Islet of Langerhans (tissue), 1 donor: ENCODE results near the gene ETV5.
"Not testable (repeated sequence)": the region's sequence is repeated elsewhere in the genome, so short reads cannot be mapped to it uniquely, and the experiment has no call there.

ENCODE experiments used
- FAIRE-seq: peaks from one replicate; lab custom pipeline; 2011; peaks lifted over from hg19 to GRCh38; lab: Jason Lieb, UNC

ETV5 gene

GRCh38 chr3:186021673-186022362 is 87.1 kb downstream of the ETV5 start:
- no peak for FAIRE-seq

DNA sequence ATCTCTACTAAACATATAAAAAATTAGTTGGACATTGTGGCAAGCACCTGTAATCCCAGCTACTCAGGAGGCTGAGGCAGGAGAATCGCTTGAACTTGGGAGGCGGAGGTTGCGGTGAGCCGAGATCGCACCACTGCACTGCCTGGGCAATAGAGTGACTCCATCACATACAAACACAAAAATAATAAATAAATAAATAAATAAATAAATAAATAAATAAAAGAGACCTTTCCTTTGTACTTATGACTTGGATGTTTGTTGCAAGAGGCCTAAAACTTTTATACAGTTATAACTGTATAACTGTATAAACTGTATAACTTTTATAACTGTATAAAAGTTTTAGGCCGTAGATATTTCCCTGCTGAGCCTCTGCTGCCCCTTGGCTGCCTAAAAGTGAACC is 87.6 kb downstream of the ETV5 start:
- FAIRE-seq, result not testable (repeated sequence)

GRCh38 chr3:186019288-186019687 is 89.6 kb downstream of the ETV5 start:
- not testable (repeated sequence) for FAIRE-seq

DNA sequence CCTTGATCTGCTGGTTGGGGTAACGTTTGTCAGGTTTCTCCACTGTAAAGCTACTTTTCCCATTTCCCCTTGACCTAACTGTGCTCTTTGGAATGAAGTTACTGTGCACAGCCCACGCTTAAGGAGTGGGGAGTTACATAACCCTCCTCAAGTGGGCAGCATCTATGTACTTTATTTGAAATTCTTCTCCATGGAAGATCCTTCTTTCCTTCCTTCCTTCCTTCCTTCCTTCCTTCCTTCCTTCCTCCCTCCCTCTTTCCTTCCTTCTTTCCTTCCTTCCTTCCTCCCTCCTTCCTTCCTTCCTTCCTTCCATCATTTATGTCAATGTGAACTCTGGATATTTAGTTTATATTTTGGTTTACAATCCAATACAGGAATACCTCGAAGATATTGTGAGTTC is 94.0 kb downstream of the ETV5 start:
- no peak for FAIRE-seq

- no peak for FAIRE-seq
These were observed 95.6 kb downstream of the ETV5 start for GRCh38 chr3:186013312-186013711.

DNA sequence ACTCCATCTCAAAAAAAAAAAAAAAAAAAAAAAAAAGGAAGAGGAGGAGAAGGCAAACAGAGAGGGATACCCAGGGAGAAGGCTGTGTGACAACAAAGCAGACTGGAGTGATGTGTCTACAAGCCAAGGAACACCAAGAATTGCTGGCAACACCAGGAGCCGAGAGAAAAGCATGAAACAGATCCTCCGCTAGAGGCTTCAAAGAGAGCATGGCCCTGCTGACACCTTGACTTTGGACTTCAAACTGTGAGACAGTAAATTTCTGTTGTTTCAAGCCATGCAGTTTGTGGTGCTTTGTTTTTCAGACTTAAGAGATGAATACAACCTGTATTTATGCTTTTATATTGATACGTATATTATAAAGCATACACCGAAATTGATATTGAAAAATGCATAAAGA is 96.8 kb downstream of the ETV5 start:
- FAIRE-seq, result no peak

DNA sequence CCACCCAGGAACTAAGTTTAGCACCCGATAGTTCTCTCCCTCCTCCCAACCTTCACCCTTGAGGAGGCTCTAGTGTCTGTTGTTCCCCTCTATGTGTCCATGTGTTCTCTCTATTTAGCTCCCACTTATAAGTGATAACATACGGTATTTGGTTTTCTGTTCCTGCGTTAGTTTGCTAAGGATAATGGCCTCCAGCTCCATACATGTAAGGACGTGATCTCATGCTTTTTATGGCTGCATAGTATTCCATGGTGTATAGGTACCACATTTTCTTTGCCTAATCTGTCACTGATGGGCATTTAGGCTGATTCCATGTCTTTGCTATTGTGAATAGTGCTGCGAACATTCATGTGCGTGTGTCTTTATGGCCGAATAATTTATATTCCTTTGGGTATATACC is 104.2 kb downstream of the ETV5 start:
- no peak for FAIRE-seq

DNA sequence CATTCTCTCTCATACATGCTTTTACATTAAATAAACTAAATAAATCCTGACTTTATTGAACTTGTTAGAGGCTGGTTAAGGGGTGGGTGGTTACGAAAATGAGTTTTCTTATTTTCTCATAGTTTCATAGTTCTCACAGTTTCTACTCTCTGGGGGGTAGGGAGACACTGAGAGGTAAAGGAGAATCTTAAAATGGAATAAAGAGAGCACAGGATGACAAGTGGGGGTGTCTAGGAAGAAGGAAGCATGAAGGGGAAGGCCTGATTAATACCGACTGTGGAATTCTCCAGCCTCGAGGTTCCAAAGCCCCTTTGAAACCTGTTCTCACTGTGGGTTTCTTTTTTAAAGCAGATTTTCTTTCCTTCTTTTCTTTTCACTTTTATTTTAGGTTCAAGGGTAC is 104.7 kb downstream of the ETV5 start:
- no peak for FAIRE-seq

GRCh38 chr3:186003610-186004009 is 105.3 kb downstream of the ETV5 start:
- no peak for FAIRE-seq

DNA sequence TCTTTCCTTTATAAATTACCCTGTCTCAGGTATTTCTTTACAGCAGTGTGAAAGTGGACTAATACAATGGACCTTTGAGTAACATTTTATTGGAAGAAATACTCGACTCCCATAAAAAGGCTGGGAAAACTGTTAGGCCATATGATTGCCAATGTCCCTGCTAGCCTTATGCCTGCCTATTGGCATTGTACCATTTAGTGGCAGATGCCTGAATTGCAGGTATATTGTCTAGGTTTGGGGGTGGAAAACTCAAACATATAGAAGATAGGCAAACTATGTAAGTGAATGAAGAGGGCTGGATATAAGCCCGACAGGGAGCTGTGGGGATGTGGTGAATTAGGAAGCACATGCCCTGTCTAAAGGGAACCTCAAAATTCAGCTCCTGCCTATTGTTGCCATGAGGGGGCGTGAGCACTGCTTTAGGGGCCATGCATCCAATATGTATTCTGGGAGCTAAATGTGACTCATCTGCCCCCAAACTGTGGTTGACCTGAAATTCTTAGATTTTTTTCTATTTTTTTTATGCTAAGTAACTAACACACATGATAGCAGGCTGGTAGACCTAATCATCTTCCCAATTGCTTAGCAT is 105.9 kb downstream of the ETV5 start:
- no peak for FAIRE-seq

GRCh38 chr3:186001842-186002241 is 107.0 kb downstream of the ETV5 start:
- FAIRE-seq, result no peak

DNA sequence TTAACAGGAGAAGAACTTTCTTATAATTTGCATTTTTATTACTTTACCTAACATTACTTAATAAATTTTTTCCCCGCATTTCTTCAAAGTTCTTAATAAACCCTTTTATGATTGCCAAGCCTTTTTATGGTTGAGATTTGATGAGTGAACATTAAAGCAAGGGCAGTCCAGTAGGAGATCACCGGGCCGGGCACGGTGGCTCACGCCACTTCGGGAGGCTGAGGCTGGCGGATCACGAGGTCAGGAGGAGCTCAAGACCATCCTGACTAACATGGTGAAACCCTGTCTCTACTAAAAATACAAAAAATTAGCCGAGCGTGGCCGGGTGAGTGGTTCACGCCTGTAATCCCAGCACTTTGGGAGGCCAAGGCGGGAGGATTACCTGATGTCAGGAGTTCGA is 109.7 kb downstream of the ETV5 start:
- FAIRE-seq, result no peak

- FAIRE-seq, result no peak
These were observed 110.8 kb downstream of the ETV5 start for GRCh38 chr3:185998136-185998535.

GRCh38 chr3:185997130-185997529 is 111.8 kb downstream of the ETV5 start:
- FAIRE-seq, result no peak
